ENCODE measurements around the gene TMEM260. TPM values are rescaled to one million over a fixed set of nuclear protein-coding genes. Genes with fewer than 3 reads are reported as not detected.
A peak's percentile ranks its signal among the peaks of the same experiment; 100 is the strongest.

TMEM260 gene
- total RNA-seq, 1 experiment from 2014 or later, result 17.8 TPM

DNA sequence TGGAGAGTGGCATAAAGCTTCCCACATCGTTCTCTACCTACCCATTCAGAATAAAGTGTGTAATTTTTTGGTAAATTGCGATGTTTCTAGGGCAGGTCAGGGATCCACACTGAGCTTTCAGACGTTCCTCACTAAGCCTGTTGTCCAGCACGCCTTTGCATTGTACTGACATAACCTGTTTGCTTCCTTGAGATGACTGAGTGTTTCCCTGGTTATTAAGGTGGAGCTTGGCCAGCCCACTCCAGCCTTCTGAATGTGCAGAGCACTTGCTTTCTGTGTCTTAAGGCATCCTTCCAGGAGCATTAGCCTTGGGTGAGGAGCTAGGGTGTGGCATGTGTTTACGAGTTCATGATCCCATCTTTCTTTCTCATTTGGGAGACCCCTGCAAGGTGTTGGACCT is 96.4 kb downstream of the TMEM260 start:
- TF ChIP-seq EZH2phosphoT487 (IDR thresholded peaks at IDR 0.05; ENCODE audit: borderline replicate concordance, low read length), result no peak
- no peak for TF ChIP-seq EZH2 (IDR thresholded peaks at IDR 0.05; ENCODE audit: low read length, unreplicated experiment)
- TF ChIP-seq, protein P1, sequence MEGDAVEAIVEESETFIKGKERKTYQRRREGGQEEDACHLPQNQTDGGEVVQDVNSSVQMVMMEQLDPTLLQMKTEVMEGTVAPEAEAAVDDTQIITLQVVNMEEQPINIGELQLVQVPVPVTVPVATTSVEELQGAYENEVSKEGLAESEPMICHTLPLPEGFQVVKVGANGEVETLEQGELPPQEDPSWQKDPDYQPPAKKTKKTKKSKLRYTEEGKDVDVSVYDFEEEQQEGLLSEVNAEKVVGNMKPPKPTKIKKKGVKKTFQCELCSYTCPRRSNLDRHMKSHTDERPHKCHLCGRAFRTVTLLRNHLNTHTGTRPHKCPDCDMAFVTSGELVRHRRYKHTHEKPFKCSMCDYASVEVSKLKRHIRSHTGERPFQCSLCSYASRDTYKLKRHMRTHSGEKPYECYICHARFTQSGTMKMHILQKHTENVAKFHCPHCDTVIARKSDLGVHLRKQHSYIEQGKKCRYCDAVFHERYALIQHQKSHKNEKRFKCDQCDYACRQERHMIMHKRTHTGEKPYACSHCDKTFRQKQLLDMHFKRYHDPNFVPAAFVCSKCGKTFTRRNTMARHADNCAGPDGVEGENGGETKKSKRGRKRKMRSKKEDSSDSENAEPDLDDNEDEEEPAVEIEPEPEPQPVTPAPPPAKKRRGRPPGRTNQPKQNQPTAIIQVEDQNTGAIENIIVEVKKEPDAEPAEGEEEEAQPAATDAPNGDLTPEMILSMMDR (conservative IDR thresholded peaks at IDR 0.05; ENCODE audit: low read depth, low read length), result no peak
- ChIA-PET POLR2A (ENCODE audit: unreplicated experiment) (no interaction called here), CTCF (no interaction called here)
- H3K9me3 ChIP-seq (ENCODE audit: low read length), result no peaks in the 10 kb centered on the region
- peaks cover 51% of the 10 kb centered on the region for H3K27me3 ChIP-seq (ENCODE audit: low read length)
- no peak overlapping the region for H3K4me2 ChIP-seq (ENCODE audit: low read length)
- no peak overlapping the region for H3K27ac ChIP-seq (ENCODE audit: low read length)
- no peak overlapping the region for H3K9ac ChIP-seq (ENCODE audit: low read length)
- ATAC-seq, result peak; percentile 45; the same call in 1 of the 2 replicates
- no peak overlapping the region for H3K4me3 ChIP-seq (ENCODE audit: low read length)
- H3K9me2 ChIP-seq (replicated peaks; ENCODE audit: low read length), result no peaks in the 10 kb centered on the region
- H4K20me1 ChIP-seq (ENCODE audit: low read length), result no peaks in the 10 kb centered on the region
- no peaks in the 10 kb centered on the region for H3K36me3 ChIP-seq (ENCODE audit: low read depth, low read length)
- H3K4me1 ChIP-seq (ENCODE audit: insufficient read depth, low read length), result no peaks in the 10 kb centered on the region
- intact Hi-C loops (cut with micrococcal nuclease), result no loop called here
- no peaks in the 10 kb centered on the region for H3K79me2 ChIP-seq (ENCODE audit: low read length)
- DNase-seq, result peak; percentile 33
- H3F3A ChIP-seq (ENCODE audit: low read length, unreplicated experiment), result no peaks in the 10 kb centered on the region
- BruUV-seq (replicated peaks), result no TSS peak
- no peak overlapping the region for H2AFZ ChIP-seq (ENCODE audit: low read length)

DNA sequence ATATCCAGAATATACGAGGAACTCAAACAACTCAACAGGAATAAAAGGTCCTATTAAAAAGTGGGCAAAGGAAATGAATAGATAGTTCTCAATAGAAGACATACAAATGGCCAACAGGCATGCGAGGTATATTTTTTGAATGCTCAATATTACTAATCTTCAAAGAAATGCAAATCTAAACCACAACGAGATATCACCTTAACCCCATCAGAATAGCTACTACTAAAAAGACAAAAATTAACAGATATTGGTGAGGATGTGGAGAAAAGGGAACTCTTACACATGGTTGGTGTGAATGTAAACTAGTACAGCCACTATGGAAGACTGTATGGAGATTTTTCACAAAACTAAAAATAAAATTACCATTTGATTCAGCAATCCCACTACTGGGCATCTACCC is 99.2 kb downstream of the TMEM260 start:
- intact Hi-C loops (cut with micrococcal nuclease), result no loop called here
- H3K4me1 ChIP-seq (ENCODE audit: insufficient read depth, low read length), result no peaks in the 10 kb centered on the region
- DNase-seq (no peak), ATAC-seq (no peak)
- peaks cover 67% of the 10 kb centered on the region for H3K27me3 ChIP-seq (ENCODE audit: low read length)
- no peak overlapping the region for H3K4me3 ChIP-seq (ENCODE audit: low read length)
- H3K9me3 ChIP-seq (ENCODE audit: low read length), result no peaks in the 10 kb centered on the region
- no peak overlapping the region for H3K9ac ChIP-seq (ENCODE audit: low read length)
- no peaks in the 10 kb centered on the region for H3K9me2 ChIP-seq (replicated peaks; ENCODE audit: low read length)
- no peak overlapping the region for H3K27ac ChIP-seq (ENCODE audit: low read length)
- no peak overlapping the region for H2AFZ ChIP-seq (ENCODE audit: low read length)
- ChIA-PET CTCF (no interaction called here), POLR2A (ENCODE audit: unreplicated experiment) (no interaction called here)
- H3K36me3 ChIP-seq (ENCODE audit: low read depth, low read length), result no peaks in the 10 kb centered on the region
- H3K79me2 ChIP-seq (ENCODE audit: low read length), result no peaks in the 10 kb centered on the region
- no TSS peak for BruUV-seq (replicated peaks)
- H3K4me2 ChIP-seq (ENCODE audit: low read length), result no peak overlapping the region
- TF ChIP-seq EZH2phosphoT487 (IDR thresholded peaks at IDR 0.05; ENCODE audit: borderline replicate concordance, low read length) (no peak), EZH2 (IDR thresholded peaks at IDR 0.05; ENCODE audit: low read length, unreplicated experiment) (no peak)
- no peaks in the 10 kb centered on the region for H3F3A ChIP-seq (ENCODE audit: low read length, unreplicated experiment)
- H4K20me1 ChIP-seq (ENCODE audit: low read length), result no peaks in the 10 kb centered on the region

DNA sequence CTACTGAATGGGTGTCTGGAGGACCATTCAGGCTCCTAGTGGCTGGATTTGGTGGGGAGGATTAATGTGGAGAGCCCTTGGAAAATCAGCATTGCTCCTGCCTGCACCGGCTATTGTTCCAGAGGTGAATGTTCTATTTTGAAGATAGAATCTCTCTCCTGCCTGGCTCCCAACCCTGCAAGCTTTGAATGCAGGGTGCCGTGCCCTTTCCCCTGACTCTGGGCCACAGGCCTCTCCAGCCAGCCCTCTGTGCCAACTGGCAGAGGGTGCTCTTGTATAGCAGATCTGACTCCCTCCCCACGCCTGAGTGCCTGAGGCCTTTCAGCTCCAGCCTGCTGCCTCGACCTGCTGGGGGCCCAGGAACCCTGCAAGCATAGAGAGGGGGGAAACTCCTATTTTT is 106.8 kb downstream of the TMEM260 start:
- no peak overlapping the region for H3K27ac ChIP-seq (ENCODE audit: low read length)
- H3K4me2 ChIP-seq (ENCODE audit: low read length), result no peak overlapping the region
- H2AFZ ChIP-seq (ENCODE audit: low read length), result no peak overlapping the region
- TF ChIP-seq EZH2 (IDR thresholded peaks at IDR 0.05; ENCODE audit: low read length, unreplicated experiment) (no peak), EZH2phosphoT487 (IDR thresholded peaks at IDR 0.05; ENCODE audit: borderline replicate concordance, low read length) (no peak)
- TF ChIP-seq, protein P1 (conservative IDR thresholded peaks at IDR 0.05; ENCODE audit: low read depth, low read length), result peak; percentile 23; the same call in 1 of the 2 replicates
- ATAC-seq (peak; percentile 33; the same call in 1 of the 2 replicates), DNase-seq (peak; percentile 33)
- H3K27me3 ChIP-seq (ENCODE audit: low read length), result peaks cover 89% of the 10 kb centered on the region
- no peaks in the 10 kb centered on the region for H3K9me2 ChIP-seq (replicated peaks; ENCODE audit: low read length)
- no peaks in the 10 kb centered on the region for H3K36me3 ChIP-seq (ENCODE audit: low read depth, low read length)
- H4K20me1 ChIP-seq (ENCODE audit: low read length), result no peaks in the 10 kb centered on the region
- no TSS peak for BruUV-seq (replicated peaks)
- ChIA-PET POLR2A (ENCODE audit: unreplicated experiment) (no interaction called here), CTCF (no interaction called here)
- no peaks in the 10 kb centered on the region for H3K4me1 ChIP-seq (ENCODE audit: insufficient read depth, low read length)
- H3K4me3 ChIP-seq (ENCODE audit: low read length), result no peak overlapping the region
- no peak overlapping the region for H3K9ac ChIP-seq (ENCODE audit: low read length)
- no peaks in the 10 kb centered on the region for H3K9me3 ChIP-seq (ENCODE audit: low read length)
- no peaks in the 10 kb centered on the region for H3F3A ChIP-seq (ENCODE audit: low read length, unreplicated experiment)
- no peaks in the 10 kb centered on the region for H3K79me2 ChIP-seq (ENCODE audit: low read length)
- intact Hi-C loops (cut with micrococcal nuclease), result no loop called here
